Natural killer cell treated with Interleukin-12 subunit alpha and Interleukin-12 subunit beta and Interleukin-15 and Interleukin-18, amount 100 ng/mL, for 72 hours (primary cell): Measurements from ENCODE around the gene CD8B. TPM values are rescaled to one million over a fixed set of nuclear protein-coding genes. Genes with fewer than 3 reads are reported as not detected.

Experiments
- ATAC-seq, 2 donors: fragments of 150-1000 bp; cut with Tn5 transposase in 1 of 2; sonication (Bioruptor Pico), chemical (Tn5 transposase) in 1 of 2; 2 replicates each; pipeline ENCODE4 v1.10.0; 2021
- DNase-seq: peaks from one replicate; pipeline ENCODE4 v3.0.0; 2022; ENCODE audit warnings: low spot score
- H3K27ac Mint-ChIP-seq, 2 donors: 1 replicate in 1 of 2; 2 replicates in 1 of 2; pipeline ENCODE4 v1.8.0; 2022; ENCODE audit warnings: mixed read lengths in 2 of 2, mild to moderate bottlenecking in 1 of 2, moderate library complexity in 1 of 2
- H3K27me3 Mint-ChIP-seq, 2 donors: 1 replicate in 1 of 2; 2 replicates in 1 of 2; pipeline ENCODE4 v1.8.0; 2022; ENCODE audit warnings: mixed read lengths in 2 of 2
- H3K36me3 Mint-ChIP-seq: one replicate; pipeline ENCODE4 v1.8.0; 2022; ENCODE audit warnings: mixed read lengths
- H3K4me1 Mint-ChIP-seq, 2 donors: 1 replicate in 1 of 2; 2 replicates in 1 of 2; pipeline ENCODE4 v1.8.0; 2022; ENCODE audit warnings: low read depth in 2 of 2, mixed read lengths in 2 of 2, mild to moderate bottlenecking in 1 of 2
- H3K4me3 Mint-ChIP-seq: one replicate; pipeline ENCODE4 v1.8.0; 2022; ENCODE audit warnings: mixed read lengths
- H3K9me3 Mint-ChIP-seq: 2 replicates; pipeline ENCODE4 v1.8.0; 2022; ENCODE audit warnings: mixed read lengths
- total RNA-seq, 2 donors: library from RNA; stranded (reverse); gene quantifications; one replicate each; pipeline ENCODE4 v1.2.3, GENCODE V29; 2022

CD8B gene
- total RNA-seq, 2 donors from 2014 or later = 8.4 to 31.5 TPM

GRCh38 chr2:86806059-86806857, 55.4 kb downstream of the CD8B start:
- H3K4me3 Mint-ChIP-seq = peak overlapping the region; percentile 87

GRCh38 chr2:86800856-86801567, 60.7 kb downstream of the CD8B start:
- Mint-ChIP-seq H3K9me3 (peaks cover 12% of the 10 kb centered on the region), H3K4me3 (no peak overlapping the region), H3K4me1 (peaks cover 3 to 4% of the 10 kb centered on the region in 2 donors), H3K27me3 (no peaks in the 10 kb centered on the region), H3K36me3 (peaks cover 14% of the 10 kb centered on the region), H3K27ac (no peak overlapping the region)
- no peak for DNase-seq
- no peak for ATAC-seq

More at GRCh38 chr2:86806059-86806857, 55.4 kb downstream of the CD8B start:
- peaks cover 0 to 12% of the 10 kb centered on the region in 2 donors for H3K27me3 Mint-ChIP-seq
- no peaks in the 10 kb centered on the region for H3K9me3 Mint-ChIP-seq
- peak overlapping the region; percentile 15 to 29 for H3K27ac Mint-ChIP-seq
- no peak for DNase-seq
- no peaks in the 10 kb centered on the region for H3K36me3 Mint-ChIP-seq
- peaks cover 18 to 25% of the 10 kb centered on the region in 2 donors for H3K4me1 Mint-ChIP-seq
- ATAC-seq = no peak

- Mint-ChIP-seq H3K4me3 (peak overlapping the region; percentile 74), H3K4me1 (peaks cover 44 to 45% of the 10 kb centered on the region in 2 donors), H3K36me3 (peaks cover 27% of the 10 kb centered on the region), H3K27ac (peak overlapping the region; percentile 51 to 54), H3K27me3 (no peaks in the 10 kb centered on the region), H3K9me3 (peaks cover 19% of the 10 kb centered on the region)
- peak; percentile 62 for DNase-seq
- peak; percentile 61 to 62 for ATAC-seq
Observed at GRCh38 chr2:86794861-86795260, 66.8 kb downstream of the CD8B start.

- H3K4me1 Mint-ChIP-seq = peaks cover 45% of the 10 kb centered on the region in 2 donors
- peak overlapping the region; percentile 65 for H3K4me3 Mint-ChIP-seq
- H3K36me3 Mint-ChIP-seq = peaks cover 27% of the 10 kb centered on the region
- H3K27me3 Mint-ChIP-seq = no peaks in the 10 kb centered on the region
- peak overlapping the region; percentile 51 to 54 for H3K27ac Mint-ChIP-seq
- H3K9me3 Mint-ChIP-seq = peaks cover 19% of the 10 kb centered on the region
- no peak for ATAC-seq
- DNase-seq = no peak
Observed at GRCh38 chr2:86793752-86794151, 67.9 kb downstream of the CD8B start.

GRCh38 chr2:86791573-86791972, 70.1 kb downstream of the CD8B start:
- H3K27me3 Mint-ChIP-seq = no peaks in the 10 kb centered on the region
- H3K36me3 Mint-ChIP-seq = peaks cover 25% of the 10 kb centered on the region
- peaks cover 12% of the 10 kb centered on the region for H3K9me3 Mint-ChIP-seq

GRCh38 chr2:86790676-86791572, 70.8 kb downstream of the CD8B start, which contains the start of gene CD8A:
Gene CD8A (minus strand): TSS chr2:86790913. CDS start chr2:86790825, 88 bp downstream.
- no peaks in the 10 kb centered on the region for H3K27me3 Mint-ChIP-seq
- H3K27ac Mint-ChIP-seq = peak within 1 kb of the TSS; percentile 87 to 93
- H3K4me1 Mint-ChIP-seq = peaks cover 62 to 68% of the 10 kb centered on the region in 2 donors
- ATAC-seq = peak; percentile 75 to 82
- peaks cover 18% of the 10 kb centered on the region for H3K36me3 Mint-ChIP-seq
- peak; percentile 86 for DNase-seq
- peaks cover 7% of the 10 kb centered on the region for H3K9me3 Mint-ChIP-seq
- H3K4me3 Mint-ChIP-seq = peak within 1 kb of the TSS; percentile 77

More at GRCh38 chr2:86791573-86791972, 70.1 kb downstream of the CD8B start:
- Mint-ChIP-seq H3K4me1 (peaks cover 56 to 62% of the 10 kb centered on the region in 2 donors), H3K4me3 (peak overlapping the region; percentile 77), H3K27ac (peak overlapping the region; percentile 87 to 93)
- ATAC-seq (peak in 1 of 2 donors; percentile 40), DNase-seq (no peak)

GRCh38 chr2:86790134-86790675, 71.5 kb downstream of the CD8B start:
- Mint-ChIP-seq H3K27ac (peak overlapping the region; percentile 87 to 93), H3K36me3 (peaks cover 11% of the 10 kb centered on the region), H3K4me3 (peak overlapping the region; percentile 77), H3K9me3 (peaks cover 4% of the 10 kb centered on the region), H3K4me1 (peaks cover 63 to 70% of the 10 kb centered on the region in 2 donors), H3K27me3 (no peaks in the 10 kb centered on the region)
- no peak for DNase-seq
- ATAC-seq = peak; percentile 1

GRCh38 chr2:86789687-86790133, 72.0 kb downstream of the CD8B start:
- peak overlapping the region; percentile 87 to 93 for H3K27ac Mint-ChIP-seq
- H3K4me1 Mint-ChIP-seq = peaks cover 58 to 65% of the 10 kb centered on the region in 2 donors
- H3K4me3 Mint-ChIP-seq = peak overlapping the region; percentile 77
- no peaks in the 10 kb centered on the region for H3K9me3 Mint-ChIP-seq
- peaks cover 6% of the 10 kb centered on the region for H3K36me3 Mint-ChIP-seq
- no peaks in the 10 kb centered on the region for H3K27me3 Mint-ChIP-seq
- ATAC-seq (no peak), DNase-seq (no peak)

- Mint-ChIP-seq H3K4me3 (peak overlapping the region; percentile 59), H3K9me3 (no peaks in the 10 kb centered on the region), H3K4me1 (peaks cover 53 to 59% of the 10 kb centered on the region in 2 donors), H3K36me3 (peaks cover 6% of the 10 kb centered on the region), H3K27ac (peak overlapping the region; percentile 45 to 91), H3K27me3 (no peaks in the 10 kb centered on the region)
- ATAC-seq = no peak
- no peak for DNase-seq
Observed at GRCh38 chr2:86788881-86789686, 72.6 kb downstream of the CD8B start.

- Mint-ChIP-seq H3K9me3 (no peaks in the 10 kb centered on the region), H3K27ac (peak overlapping the region; percentile 13 to 91), H3K36me3 (peaks cover 6% of the 10 kb centered on the region), H3K27me3 (no peaks in the 10 kb centered on the region), H3K4me1 (peaks cover 44 to 49% of the 10 kb centered on the region in 2 donors), H3K4me3 (peak overlapping the region; percentile 59)
- ATAC-seq (no peak), DNase-seq (no peak)
Observed at GRCh38 chr2:86788165-86788564, 73.5 kb downstream of the CD8B start.

GRCh38 chr2:86787736-86788135, 74.0 kb downstream of the CD8B start:
- no peaks in the 10 kb centered on the region for H3K9me3 Mint-ChIP-seq
- H3K36me3 Mint-ChIP-seq = peaks cover 6% of the 10 kb centered on the region
- ATAC-seq = no peak
- H3K27ac Mint-ChIP-seq = peak overlapping the region; percentile 13 to 91
- peak overlapping the region; percentile 59 for H3K4me3 Mint-ChIP-seq
- H3K4me1 Mint-ChIP-seq = peaks cover 39 to 46% of the 10 kb centered on the region in 2 donors
- DNase-seq = no peak
- no peaks in the 10 kb centered on the region for H3K27me3 Mint-ChIP-seq

GRCh38 chr2:86786001-86786536, 75.6 kb downstream of the CD8B start:
- Mint-ChIP-seq H3K36me3 (peaks cover 6% of the 10 kb centered on the region), H3K4me1 (peaks cover 29 to 33% of the 10 kb centered on the region in 2 donors), H3K4me3 (peak overlapping the region; percentile 73), H3K27ac (peak overlapping the region; percentile 82 to 91), H3K9me3 (no peaks in the 10 kb centered on the region), H3K27me3 (no peaks in the 10 kb centered on the region)
- ATAC-seq (peak; percentile 84), DNase-seq (peak; percentile 73)
